Osteocyte (in vitro differentiated cells): ENCODE measurements around the gene GDPD1. TPM values are rescaled to one million over a fixed set of nuclear protein-coding genes. Genes with fewer than 3 reads are reported as not detected.

Experiments used
- DNase-seq: peaks from one replicate; pipeline ENCODE4 v3.0.0; 2021; ENCODE audit warnings: mixed read lengths; ENCODE audit not compliant: unreplicated experiment; ENCODE audit errors: extremely low spot score
- H3K27ac Mint-ChIP-seq: one replicate; pipeline ENCODE4 v1.8.0; 2021; ENCODE audit warnings: mild to moderate bottlenecking, mixed read lengths; ENCODE audit not compliant: unreplicated experiment
- H3K27me3 Mint-ChIP-seq: one replicate; pipeline ENCODE4 v1.8.0; 2021; ENCODE audit warnings: mixed read lengths; ENCODE audit not compliant: unreplicated experiment
- H3K36me3 Mint-ChIP-seq: one replicate; pipeline ENCODE4 v1.8.0; 2021; ENCODE audit warnings: mixed read lengths; ENCODE audit not compliant: unreplicated experiment
- H3K4me1 Mint-ChIP-seq: one replicate; pipeline ENCODE4 v1.8.0; 2021; ENCODE audit warnings: mixed read lengths; ENCODE audit not compliant: unreplicated experiment
- H3K4me3 Mint-ChIP-seq: one replicate; pipeline ENCODE4 v1.8.0; 2021; ENCODE audit warnings: mild to moderate bottlenecking, moderate library complexity, mixed read lengths; ENCODE audit not compliant: unreplicated experiment
- H3K9me3 Mint-ChIP-seq: one replicate; pipeline ENCODE4 v1.8.0; 2021; ENCODE audit warnings: mixed read lengths; ENCODE audit not compliant: unreplicated experiment
- CTCF ChIP-seq: fragments of 200-600 bp; sonication (generic); IDR thresholded peaks from 2 replicates; pipeline ENCODE4 v1.5.0; 2021; ENCODE audit warnings: antibody characterized with exemption, mild to moderate bottlenecking, moderate library complexity
- total RNA-seq: library from RNA; stranded (reverse); gene quantifications from 2 replicates; pipeline ENCODE4 v1.2.1, GENCODE V29; 2021

GDPD1 gene
- total RNA-seq, 1 donor from 2014 or later: 3.0 TPM

- no peaks in the 10 kb centered on the region for H3K27me3 Mint-ChIP-seq
- H3K4me3 Mint-ChIP-seq: no peak overlapping the region
- H3K27ac Mint-ChIP-seq: no peak overlapping the region
- no peak for DNase-seq
- no peak for TF ChIP-seq CTCF
- no peaks in the 10 kb centered on the region for H3K9me3 Mint-ChIP-seq
- no peaks in the 10 kb centered on the region for H3K4me1 Mint-ChIP-seq
- H3K36me3 Mint-ChIP-seq: no peaks in the 10 kb centered on the region
These were observed 36.8 kb downstream of the GDPD1 start for GRCh38 chr17:59257101-59257500.

GRCh38 chr17:59260722-59261121 is 40.4 kb downstream of the GDPD1 start:
- Mint-ChIP-seq H3K27ac (no peak overlapping the region), H3K4me1 (no peaks in the 10 kb centered on the region), H3K27me3 (no peaks in the 10 kb centered on the region), H3K4me3 (no peak overlapping the region), H3K36me3 (no peaks in the 10 kb centered on the region), H3K9me3 (no peaks in the 10 kb centered on the region)
- no peak for TF ChIP-seq CTCF
- no peak for DNase-seq

GRCh38 chr17:59266745-59267144 is 46.4 kb downstream of the GDPD1 start:
- Mint-ChIP-seq H3K36me3 (peaks cover 1% of the 10 kb centered on the region), H3K27me3 (no peaks in the 10 kb centered on the region), H3K4me1 (no peaks in the 10 kb centered on the region), H3K27ac (no peak overlapping the region), H3K9me3 (no peaks in the 10 kb centered on the region), H3K4me3 (no peak overlapping the region)
- no peak for TF ChIP-seq CTCF
- DNase-seq: no peak

GRCh38 chr17:59267776-59268175 is 47.5 kb downstream of the GDPD1 start:
- no peaks in the 10 kb centered on the region for H3K9me3 Mint-ChIP-seq
- peaks cover 6% of the 10 kb centered on the region for H3K36me3 Mint-ChIP-seq
- peak; percentile 57 for DNase-seq
- no peaks in the 10 kb centered on the region for H3K27me3 Mint-ChIP-seq
- no peak for TF ChIP-seq CTCF
- no peaks in the 10 kb centered on the region for H3K4me1 Mint-ChIP-seq
- H3K27ac Mint-ChIP-seq: no peak overlapping the region
- no peak overlapping the region for H3K4me3 Mint-ChIP-seq

GRCh38 chr17:59275618-59276017 is 55.3 kb downstream of the GDPD1 start:
- H3K27me3 Mint-ChIP-seq: no peaks in the 10 kb centered on the region
- peaks cover 6% of the 10 kb centered on the region for H3K36me3 Mint-ChIP-seq
- no peaks in the 10 kb centered on the region for H3K4me1 Mint-ChIP-seq
- no peak for TF ChIP-seq CTCF
- DNase-seq: no peak
- no peak overlapping the region for H3K4me3 Mint-ChIP-seq
- no peaks in the 10 kb centered on the region for H3K9me3 Mint-ChIP-seq
- no peak overlapping the region for H3K27ac Mint-ChIP-seq
